SW480 (cell line): Measurements from ENCODE around the gene VSX1.

ENCODE experiments used
- DNase-seq: peaks from one replicate; pipeline ENCODE4 v3.0.0-alpha.2; 2016; ENCODE audit warnings: low spot score

VSX1 gene

DNA sequence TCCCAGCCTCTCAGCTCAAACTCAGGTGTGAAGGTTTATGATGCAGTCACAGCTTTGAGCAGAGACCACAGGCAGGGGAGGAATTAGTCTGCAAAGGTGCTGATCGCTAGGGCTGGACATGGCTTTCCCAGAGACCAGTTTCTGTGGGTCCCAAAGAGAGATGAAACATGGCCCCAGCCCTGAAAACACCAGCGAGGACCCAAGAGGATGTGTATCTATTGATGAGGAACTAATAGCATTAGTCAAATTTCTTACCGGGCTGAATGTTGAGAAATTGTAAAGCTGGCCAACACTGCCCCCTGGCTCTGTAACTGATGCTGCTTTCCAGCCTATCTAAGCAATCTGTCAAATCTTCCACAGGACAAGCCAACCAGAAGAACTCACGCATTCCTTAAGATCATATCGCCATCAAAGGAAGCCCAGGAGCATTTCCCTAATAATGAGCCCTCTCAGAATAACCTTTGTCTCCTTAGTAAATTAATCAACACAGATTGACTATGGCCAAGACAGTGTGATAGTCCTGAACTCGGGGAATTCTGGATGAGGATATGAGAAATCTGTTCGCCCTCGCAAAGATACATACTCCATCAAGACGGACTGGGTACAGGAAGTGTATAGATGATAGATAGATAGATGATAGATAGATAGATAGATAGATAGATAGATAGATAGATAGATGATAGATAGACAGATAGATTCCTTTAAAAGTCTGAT, 16.2 kb downstream of the VSX1 start:
- peak; percentile 79 for DNase-seq

GRCh38 chr20:25065072-25065624, 16.8 kb downstream of the VSX1 start:
- no peak for DNase-seq

DNA sequence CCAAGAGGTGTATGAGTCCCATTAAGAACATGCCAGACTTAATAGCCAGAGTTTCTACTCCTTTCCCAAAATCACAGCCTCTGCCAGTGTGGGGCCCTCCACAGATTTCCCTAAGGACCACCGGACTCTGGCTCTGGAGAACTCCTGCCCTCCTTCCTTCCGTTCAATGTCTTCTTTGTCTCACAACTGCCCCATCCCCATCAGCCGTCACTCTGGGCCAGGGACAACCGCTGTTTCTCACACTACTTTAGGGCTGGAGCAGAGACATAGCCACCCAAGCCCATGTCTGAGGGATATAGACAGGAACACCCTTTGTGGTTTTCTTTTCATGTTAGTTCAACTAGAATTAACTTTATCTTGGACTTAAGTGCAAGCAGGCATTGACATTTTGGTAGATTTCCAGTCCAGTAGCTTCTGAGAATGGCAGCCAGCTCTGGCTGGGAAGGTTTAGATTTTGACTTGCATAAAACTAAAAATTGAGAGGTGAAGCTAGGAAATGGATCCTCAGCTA, 17.3 kb downstream of the VSX1 start:
- no peak for DNase-seq

GRCh38 chr20:25063981-25064380, 18.0 kb downstream of the VSX1 start:
- DNase-seq: no peak

- DNase-seq: no peak
Measured at GRCh38 chr20:25063546-25063945, 18.4 kb downstream of the VSX1 start.

DNA sequence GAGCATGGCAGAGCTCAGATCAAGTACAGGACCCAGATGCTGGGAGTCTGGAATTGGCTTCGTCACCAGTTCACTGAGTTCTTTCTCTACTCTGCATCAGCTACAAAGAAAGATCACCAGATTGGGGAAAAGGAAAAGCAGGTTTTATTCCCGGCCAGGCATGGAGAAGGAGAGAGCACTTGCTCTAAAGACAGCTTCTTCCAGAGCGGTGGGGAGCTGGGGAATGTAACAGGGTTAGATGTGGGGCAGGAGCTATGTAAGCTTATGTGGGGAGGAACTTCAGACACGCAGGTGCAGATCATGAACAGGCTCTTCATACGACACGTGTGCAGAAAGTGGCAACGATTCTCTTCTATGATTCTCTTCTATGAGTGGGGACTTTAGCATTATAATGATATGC, 19.1 kb downstream of the VSX1 start:
- DNase-seq: no peak

- DNase-seq: no peak
Measured at GRCh38 chr20:25061821-25062530, 20.0 kb downstream of the VSX1 start.

- DNase-seq: no peak
Measured at GRCh38 chr20:25061103-25061799, 20.7 kb downstream of the VSX1 start.

DNA sequence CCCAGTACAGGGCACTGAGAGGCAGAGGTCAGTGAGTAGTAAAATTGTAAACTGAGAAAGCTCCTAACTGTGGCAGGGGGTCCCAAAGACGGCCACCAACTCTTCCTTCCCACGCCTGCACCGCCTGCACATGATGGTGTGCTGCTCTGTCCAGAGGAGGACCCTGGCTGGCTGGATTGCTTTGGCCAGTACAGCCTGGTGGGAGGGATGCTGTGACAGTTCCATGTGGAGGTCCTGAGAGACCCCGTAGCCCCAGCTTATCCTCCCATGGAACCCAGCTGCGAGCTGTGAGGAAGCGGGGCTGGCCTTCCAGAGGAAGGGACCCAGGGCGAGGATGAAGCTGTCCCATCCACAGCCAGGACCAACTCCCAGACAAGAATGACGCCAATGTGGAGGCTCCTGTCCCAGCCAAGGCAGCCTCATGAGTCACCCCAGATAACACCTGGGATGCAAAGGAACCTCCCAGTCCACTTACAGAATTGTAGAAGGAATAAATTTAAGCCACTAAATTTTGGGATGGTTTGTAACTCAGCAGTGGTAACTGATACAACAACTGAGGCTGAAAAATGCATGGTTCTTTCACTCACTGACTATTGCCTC, 22.0 kb downstream of the VSX1 start:
- no peak for DNase-seq

DNA sequence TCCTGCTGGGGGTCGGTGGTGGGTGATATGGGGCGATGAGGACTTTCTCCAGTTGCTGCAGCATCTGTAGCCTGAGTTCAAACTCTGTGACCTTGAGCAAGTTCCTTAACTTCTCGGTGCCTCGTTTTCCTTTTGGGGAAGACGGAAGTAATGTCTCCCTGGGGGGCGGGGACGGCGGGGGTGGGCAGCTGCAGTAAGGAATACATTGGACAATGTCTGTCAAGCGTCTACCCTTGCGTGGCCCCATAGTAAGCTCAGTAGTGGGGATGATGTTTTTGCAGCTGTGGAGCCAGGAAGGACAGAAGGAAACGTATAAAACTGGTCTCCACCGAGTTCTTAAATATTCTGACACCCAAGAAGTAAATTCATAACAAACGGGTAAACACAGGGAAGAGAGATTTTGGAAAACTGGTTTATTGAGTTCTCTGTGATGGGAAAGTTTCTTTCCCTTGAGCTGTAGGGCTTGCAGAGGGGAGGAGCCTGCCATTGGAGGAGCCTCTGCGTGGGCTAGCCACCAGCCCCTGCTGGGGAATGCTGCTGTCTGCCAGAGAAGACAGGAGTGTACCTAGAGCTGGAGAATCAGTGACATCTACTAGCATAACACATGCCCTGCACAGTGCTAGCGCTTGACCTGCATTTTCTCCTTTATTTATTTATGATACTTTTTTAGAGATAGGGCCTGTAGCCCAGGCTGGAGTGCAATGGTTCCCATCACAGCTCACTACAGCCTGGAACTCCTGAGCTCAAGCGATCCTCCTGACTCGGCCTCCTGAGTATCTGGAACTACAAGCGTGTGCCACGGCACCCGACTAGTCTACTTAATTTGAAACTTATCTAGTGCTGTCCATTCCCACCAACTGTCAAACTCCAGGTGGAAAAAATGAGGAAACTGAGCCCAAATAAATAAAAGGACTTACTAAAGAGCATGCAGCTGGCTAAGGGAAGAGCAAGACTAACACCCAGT, 22.8 kb downstream of the VSX1 start:
- peak; percentile 46 for DNase-seq

DNA sequence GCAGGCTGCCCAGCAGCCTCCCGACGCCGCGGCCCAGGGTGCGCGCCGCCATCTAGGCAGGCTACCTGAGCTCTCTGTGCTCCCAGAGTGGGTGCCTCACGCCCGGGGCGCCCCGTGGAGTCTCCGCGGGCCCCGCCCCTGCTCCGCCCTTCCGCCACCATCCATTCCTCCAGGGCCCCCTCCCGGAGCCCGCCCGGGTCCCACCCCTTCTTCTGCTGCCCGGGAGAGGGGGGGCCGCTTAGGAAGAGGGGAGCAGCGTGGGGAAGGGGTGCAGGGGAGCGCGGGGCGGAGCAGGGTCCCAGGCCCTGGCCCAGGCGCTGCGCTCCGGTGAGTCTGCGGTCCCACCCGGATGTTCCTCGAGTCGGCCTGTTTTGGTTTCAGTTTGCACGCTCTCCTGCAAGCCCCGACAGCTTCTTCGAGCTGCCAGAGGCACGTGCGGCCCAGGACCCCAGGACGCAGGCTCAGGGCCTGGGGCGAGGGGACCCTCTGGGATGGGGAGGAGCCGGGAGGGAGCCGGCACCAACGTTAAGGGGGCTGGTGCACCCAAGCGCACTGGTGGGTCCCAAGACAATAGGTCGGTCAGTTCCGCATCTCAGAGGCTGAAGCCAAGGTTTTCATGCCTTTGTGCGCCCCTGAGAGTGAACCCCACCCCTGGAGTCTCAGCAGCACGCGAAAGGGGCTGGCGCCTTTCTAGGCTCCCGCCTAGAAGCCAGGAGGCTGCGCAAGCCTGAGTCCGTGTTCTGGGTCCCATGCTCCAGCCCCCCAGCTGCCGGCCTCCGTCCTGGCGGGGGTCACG, 23.7 kb downstream of the VSX1 start, which contains the start of gene ACSS1:
ACSS1 (minus strand) TSS at position 89 of the 796 bp plus-strand sequence; CDS start at position 52, 37 bp downstream.
- DNase-seq: peak; percentile 63

DNA sequence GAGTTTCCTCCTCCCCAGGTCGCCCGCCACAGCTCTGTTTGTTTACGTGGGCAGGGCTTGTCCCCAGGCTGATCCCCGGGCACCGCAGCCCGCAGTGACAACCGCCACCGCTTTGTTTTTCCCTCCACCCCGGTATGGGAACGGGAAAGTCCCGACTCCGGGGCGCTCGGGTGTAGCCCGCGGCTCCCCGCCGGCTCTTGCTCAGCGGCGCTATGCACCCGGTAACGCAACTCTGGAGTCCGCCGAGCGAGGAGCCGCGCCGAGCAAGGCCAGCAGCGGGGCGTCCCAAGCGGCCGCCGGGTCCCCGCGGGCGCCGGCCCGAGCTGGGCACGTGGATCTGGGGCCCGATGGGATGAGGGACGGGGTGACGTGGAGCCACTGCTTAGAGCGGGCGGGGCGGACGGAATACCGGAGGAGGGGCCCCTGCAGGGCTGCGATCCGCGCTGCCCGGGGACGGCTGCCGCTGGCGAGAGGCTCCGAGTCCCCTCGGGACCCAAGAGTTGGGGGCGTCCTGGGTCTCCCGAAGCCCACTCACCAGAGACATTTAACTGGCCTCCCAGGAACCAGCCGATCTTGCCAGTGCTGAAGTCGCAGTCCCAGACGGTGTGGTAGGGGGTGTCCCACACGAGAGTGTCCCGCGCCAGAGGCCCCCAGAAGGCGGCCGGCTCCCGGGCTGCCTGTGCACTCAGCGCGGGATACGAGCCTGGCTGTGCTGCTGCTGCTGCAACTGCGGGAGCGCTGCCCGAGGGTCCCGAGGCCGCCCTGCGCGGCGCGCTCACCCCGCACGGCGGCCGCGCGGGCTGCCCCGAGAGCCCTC, 24.5 kb downstream of the VSX1 start:
- DNase-seq: peak; percentile 71

DNA sequence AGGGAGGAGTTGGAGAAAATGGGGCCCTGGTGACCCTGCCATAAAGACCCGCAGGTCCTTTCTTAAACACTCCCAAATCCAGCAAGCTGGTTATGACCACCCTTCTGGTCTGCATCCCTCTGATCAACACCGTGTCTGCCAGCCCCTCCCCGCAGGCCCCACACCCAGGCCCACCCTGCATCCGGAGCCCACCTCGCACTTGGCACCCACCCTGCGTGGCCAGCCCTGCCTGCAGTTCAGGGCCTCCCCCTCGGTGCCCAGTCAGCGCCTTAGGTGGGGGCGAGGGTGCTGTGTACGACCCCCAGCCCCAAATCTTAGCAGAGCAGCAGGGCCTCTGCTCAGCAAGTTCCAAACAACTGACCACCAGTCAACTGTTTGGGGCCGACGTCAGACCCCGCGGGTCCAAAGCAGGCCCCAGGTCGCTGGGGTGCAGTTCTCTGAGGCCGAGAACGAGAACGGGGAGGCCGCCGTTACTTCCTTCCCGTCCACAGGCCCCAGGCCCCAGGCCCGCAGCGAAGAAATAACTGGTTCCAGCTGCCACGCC, 25.2 kb downstream of the VSX1 start:
- no peak for DNase-seq

DNA sequence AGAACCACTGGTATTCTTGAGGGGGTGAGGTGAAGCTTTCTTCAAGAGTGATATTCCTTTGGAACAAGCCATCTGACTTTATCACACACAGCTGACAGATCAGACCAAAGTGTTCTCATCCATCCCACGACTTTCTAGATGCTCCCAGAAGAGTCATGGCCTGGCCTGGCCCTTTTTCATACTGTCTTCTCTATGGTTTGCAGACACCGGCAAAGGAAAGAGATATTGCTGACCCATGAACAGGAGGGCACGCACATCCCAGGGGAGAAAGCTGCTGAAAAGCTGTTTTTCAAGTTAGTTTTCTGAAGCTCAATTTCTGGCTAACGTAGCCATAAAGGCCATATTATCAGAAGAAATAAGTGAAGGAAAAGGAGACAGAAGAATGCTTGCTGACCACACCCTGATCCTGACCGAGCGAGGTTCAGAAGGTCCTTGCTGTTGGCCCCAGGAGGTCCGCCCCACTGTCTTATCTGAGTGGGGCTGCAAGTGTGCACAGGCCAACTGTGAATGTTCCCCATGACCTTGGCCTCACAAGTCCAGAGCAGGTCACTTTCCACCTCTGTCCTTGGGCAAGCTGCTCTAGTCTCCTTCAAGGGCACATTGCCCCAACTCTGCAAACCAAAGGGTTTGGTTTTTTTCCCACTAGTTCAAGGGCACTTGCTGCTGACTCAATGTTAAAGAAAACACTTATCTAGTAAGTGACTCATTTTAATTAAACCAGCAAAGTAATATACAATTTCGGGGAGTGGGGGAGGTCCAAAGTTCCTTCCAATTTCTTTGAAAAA, 26.0 kb downstream of the VSX1 start:
- no peak for DNase-seq

GRCh38 chr20:25054995-25055629, 26.8 kb downstream of the VSX1 start:
- no peak for DNase-seq

DNA sequence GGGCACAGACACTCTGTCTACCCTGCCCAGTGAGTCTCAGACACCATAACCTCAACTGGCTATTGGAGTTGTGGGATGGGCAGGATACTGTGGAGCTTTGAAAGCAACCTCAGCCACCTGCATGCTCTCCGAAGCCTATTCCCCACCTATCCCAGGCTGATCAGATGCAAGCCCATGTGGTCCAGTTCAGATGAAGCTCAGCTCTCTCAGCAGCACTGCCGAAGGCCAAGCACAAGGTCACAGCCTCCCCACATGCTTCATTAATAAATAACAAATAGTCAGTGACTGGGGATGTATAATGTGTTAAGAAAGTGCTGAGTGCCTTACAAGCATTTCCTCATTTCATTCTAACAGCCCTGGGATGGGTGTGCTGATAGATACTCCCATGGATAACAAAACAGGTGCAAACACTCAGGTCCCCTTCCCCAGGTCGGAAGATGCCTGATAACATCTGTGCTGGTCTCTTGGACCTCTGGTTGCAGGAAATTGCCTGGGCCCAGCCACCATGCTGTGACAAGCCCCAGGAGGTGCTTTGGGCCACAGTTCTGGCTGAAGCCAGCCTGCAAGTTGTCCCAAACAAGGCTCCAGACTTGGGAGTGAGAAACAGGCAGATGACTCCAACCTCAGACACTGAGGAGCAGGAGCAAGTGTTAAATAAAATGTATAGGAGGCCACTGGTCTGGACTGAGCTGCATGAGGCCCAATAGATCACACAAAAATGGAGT, 27.7 kb downstream of the VSX1 start:
- DNase-seq: no peak
